Hepatic stellate cell (primary cell): ENCODE results near the gene PIP5K1A.
A peak's percentile ranks its signal among the peaks of the same experiment; 100 is the strongest.
"Not testable (repeated sequence)": the region's sequence is repeated elsewhere in the genome, so short reads cannot be mapped to it uniquely, and the experiment has no call there.

ENCODE experiments used
- DNase-seq: peaks from one replicate; pipeline ENCODE4 v3.0.0; 2011; ENCODE audit warnings: low spot score

The PIP5K1A gene

DNA sequence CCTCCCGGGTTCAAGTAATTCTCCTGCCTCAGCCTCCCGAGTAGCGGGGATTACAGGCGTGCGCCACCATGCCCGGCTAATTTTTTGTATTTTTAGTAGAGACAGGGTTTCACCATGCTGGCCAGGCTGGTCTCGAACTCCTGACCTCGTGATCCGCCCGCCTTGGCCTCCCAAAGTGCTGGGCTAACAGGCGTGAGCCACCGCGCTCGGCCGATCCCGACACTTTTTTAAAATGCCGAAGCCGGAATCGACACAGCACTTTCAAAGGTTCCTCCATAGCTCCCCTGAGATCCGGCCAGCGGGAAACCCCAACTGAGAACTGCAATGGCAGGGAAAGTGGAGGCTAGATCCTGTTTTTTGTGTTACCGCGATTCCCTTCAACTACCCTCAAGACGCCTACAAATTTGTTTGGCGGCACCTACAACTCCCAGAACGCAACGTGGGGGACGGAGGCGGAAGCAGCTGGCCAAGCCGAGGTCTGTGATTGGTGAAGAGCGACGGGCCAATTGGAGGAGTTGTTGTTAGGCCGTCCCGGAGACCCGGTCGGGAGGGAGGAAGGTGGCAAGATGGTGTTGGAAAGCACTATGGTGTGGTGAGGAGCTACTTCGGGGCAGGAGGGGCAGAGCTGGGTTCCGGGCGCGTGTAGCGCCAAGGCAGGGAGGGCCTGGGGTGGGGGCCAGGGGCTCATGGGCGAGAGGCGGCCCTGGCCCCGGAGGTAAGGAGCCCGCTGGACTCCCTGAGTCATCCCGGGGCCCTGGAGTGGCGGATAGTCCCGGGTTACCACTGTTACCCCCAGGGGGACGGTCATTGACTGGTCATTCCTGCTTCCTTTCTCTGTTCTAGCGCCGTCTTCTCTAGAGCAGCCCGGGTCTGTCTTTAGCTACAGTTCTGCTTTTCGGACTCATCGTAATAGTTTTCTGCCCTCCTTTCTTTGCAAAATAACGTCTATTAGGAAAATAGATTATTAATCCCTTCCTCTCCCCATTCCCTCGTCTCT lies 56.2 kb downstream of the PIP5K1A start, which contains the start of gene PSMD4:
Gene PSMD4, plus strand, starts transcription at position 518 of the 997 bp plus-strand sequence. Its CDS starts 49 bp downstream, at position 567.
- peak; percentile 99 for DNase-seq

DNA sequence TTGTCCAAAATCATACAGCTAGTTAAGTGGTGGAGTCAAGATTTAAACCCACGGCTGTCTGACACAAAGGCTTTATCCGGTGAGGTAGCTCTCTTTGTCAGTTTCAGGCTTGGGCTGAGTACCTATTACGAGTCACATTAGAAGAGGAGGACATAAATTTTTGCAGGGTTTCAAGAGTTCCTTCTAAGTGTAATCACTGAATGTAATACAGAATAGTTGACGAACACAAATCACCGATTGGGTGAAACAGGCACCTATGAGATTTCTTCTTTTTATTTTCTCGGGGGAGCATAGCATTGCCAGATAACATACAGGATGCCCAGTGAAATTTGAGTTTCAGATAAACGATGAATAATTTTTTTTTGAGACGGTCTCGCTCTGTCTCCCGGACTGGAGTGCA lies 57.0 kb downstream of the PIP5K1A start:
- peak; percentile 28 for DNase-seq

DNA sequence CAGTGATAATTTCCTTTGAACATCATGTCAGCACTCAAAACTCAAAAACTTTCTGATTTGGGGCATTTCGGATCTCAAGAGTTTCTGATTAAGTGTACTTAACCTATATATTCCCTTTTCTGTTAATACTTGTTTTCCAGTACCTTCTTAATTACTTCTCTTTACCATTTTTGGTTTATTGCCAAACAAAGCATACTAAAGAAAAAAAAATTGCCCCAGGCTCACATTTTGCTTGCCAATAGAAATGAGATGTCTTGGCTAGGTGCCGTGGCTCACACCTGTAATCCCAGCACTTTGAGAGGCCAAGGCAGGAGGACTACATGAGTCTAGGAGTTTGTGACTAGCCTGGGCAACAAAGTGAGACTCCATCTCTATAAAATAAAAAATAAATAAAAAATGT lies 61.0 kb downstream of the PIP5K1A start:
- DNase-seq, result no peak

DNA sequence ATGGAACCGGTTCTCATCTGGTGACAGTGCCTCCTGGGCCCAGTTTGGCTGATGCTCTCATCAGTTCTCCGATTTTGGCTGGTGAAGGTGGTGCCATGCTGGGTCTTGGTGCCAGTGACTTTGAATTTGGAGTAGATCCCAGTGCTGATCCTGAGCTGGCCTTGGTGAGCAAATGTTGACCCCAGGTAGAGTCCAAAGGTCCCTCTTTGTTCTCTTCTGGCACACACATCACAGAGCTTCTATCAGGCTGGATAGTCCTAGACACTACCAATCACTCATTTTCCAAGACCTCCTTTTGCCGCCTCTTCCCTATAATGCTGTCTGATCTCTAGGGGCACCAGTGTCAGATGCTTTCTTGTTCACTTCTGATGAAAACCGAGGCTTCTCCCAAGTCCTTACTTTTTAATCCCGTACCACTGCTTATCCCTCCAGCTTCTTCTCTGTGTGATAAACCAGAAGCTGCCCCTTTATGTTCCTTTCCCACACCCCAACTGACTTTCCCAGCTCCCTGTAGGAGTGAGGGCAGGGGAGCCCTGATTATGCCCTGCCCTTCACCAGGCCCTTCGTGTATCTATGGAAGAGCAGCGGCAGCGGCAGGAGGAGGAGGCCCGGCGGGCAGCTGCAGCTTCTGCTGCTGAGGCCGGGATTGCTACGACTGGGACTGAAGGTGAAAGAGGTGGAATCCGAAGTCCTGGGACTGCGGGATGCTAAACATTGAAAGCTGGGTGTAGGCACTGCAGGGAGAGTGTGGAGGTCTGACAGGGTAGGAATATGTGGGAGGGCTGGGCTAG lies 67.3 kb downstream of the PIP5K1A start:
- no peak for DNase-seq

DNA sequence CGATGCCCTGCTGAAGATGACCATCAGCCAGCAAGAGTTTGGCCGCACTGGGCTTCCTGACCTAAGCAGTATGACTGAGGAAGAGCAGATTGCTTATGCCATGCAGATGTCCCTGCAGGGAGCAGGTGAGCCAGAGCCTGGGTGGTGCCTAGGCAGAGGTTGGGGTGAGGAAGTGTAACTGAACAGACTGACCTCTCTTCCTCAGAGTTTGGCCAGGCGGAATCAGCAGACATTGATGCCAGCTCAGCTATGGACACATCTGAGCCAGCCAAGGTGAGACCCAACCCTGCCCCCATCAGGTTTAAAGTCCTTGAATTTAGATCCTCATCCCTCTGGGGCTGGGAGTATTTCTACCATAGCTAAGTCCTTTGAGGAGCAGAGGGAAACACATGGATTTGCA lies 68.0 kb downstream of the PIP5K1A start:
- DNase-seq, result no peak

DNA sequence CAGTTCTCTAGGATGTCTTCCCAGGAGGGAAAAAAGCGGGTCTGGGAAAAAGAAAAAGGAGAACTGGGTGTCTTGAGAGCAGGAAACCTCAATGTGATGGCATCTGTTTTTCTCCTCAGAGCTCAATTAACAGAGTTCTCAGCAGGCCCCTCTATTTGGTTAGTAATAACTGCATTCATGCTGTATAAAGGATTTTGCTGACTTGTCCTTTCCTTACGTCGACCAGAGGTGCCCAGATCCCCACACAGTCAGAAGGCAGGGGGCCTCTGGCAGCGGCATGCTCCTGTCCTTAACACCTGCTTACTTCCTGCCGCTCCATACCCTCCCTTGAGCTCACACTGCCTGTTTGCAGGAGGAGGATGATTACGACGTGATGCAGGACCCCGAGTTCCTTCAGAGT lies 68.5 kb downstream of the PIP5K1A start:
- no peak for DNase-seq

DNA sequence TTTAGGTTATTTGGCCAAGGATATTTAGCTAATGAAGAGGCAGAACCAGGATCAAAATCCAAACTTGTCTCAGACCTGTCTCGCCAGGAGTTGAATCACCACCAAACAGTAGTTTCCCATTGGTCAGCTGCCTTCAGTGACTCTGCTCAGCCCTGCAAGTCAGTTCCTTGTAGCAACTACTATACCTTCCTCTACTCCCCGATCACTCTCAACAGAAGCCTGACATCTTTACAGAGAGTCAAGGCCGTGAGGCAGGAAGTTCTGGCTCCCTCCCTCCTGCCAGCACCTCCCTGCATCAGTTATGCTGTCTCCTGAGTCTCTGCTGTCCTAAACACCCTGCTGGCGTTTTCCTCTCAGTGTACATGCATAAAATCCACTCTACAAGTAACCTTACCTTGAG lies 69.4 kb downstream of the PIP5K1A start:
- DNase-seq, result no peak

DNA sequence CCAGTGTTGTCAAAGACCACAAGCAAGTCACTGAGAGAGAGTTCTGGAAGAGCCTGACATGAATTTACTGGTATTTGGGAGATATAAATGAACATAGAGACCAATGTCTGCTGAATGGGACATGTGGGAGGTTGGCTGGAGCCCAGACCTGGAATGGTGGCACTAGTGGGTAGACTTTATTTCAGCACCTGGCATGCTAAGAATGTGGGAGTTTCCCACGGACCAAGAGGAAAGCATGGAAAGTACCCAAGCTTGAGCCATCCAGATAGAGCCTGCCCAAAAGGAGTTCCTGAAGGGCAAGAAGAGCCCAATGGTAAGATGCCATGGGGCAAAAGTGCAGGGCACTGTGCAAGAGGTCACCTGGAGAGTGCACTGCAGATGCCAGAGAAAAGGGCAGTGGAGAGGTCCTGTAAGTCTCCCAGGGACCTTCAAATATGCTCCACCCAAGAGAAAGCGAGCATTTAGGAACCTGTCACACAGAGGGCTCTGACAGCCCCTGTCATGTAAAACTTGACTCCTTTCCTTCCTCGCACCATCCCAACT lies 75.6 kb downstream of the PIP5K1A start:
- DNase-seq, result no peak

DNA sequence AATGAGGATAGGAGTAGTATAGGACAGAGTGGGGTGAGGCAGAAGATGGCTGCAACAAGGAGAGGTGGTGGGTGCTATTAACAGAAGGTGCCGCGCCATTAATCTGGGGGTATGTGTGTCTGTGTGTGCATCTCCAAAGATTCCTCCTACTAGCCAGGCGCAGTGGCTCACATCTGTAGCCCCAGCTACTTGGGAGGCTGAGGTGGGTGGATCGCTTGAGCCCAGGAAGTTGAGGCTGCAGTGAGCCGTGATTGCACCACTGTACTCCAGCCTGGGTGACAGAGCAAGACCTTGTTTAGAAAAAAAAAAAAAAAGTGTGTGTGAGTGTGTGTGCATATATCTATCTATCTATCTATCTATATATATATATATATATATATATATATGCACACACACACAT lies 77.0 kb downstream of the PIP5K1A start:
- DNase-seq, result not testable (repeated sequence)

DNA sequence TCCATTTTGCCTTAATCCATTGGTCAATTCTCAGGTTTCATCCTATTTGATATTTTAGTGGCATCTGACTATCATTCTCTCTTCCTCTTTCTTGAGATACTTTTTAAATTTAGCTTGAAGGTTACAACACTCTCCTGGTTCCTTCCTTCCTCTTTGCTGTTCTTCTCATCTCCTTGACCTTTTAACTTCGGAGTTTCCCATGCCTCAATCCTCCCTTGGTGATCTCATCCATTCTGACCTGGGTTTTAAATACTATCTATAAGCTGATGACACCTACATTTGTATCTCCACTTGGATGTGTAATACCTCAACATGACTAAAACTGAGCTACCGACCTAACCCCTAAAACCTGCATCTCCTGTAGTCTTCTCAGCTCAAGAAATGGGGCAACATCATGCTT lies 78.9 kb downstream of the PIP5K1A start:
- DNase-seq, result no peak

DNA sequence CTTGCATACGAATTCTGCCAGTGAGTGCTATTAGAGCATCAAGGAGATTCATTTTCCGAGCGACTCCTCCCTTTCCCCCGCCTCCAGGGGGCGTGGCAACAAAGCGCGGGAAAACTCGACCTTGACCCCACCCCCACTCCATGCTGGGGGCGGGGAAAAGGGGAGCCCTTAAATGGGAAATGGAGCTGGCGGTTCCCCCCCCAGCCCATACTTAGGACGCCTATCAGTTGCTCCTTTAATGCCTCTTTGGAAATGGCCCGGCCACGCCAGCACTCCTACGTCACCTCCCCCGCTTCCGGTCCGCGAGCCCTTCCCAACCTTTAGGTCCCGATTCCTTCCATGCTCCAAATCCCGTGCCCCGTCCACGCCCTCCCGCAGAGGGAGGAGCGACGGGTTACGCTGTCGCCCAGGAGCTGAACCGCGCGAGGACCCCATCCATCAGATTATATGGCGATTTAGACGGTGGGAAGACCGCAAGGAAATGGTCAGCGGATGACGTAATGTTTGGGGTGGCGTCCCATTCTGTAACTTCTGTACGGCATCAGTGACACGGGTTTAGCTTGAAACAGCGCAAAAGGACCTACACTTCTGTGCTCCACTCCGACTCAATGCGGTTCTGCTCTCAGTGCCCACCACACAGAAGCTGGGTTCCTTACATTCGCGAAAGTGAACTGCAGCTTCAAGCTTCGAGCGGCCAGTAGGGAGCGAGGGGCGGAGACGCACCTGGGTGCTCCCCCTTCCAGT lies 83.0 kb downstream of the PIP5K1A start:
- peak; percentile 94 for DNase-seq

DNA sequence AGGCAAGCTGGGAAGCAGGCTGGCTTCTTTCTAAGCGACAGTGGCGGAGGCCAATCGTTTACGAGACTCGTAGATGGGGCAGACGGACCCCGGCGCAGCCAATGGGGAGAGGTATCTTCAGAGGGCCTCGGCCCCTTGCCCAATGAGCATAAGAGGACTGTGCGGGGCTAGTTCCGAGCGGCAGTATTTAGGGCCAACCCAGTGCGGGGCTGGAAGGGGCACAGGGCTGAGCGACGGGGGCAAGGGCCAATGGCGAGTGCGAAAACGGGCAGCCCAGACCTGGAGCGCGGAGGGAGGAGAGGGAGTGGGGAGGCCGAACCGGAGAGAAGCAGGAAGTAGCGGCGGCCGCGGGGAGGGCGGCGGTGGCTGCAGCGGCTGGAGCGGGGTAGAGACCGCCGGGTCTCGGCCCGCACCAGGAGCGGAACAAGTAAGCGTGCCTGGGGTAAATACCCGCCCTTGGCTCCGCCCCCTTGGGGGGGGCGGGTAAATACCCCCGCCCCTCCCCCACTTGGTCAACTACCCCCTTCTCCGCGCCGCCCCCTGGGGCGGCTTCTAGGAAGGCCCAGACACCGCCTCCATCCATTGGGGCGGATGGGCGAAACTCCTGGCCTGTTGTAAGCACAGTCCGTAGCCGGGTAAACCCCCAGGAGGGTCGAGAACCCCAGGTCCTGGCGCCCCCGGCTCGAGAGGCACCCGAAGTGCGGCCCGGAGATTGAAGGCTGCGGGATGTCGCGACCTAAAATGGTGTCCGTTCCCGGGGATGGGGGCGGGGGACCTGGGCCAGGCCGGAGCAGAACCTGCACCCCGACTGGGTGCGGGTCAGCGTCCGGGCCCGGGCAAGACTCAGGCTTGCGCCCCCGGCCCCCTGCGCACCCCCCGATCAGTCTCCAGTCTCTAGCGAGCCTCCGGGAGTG lies 83.9 kb downstream of the PIP5K1A start, which contains the start of gene ZNF687:
Gene ZNF687, plus strand, starts transcription at position 331 of the 914 bp plus-strand sequence. CDS start 3,993 bp downstream, outside the sequence.
- peak; percentile 100 for DNase-seq

DNA sequence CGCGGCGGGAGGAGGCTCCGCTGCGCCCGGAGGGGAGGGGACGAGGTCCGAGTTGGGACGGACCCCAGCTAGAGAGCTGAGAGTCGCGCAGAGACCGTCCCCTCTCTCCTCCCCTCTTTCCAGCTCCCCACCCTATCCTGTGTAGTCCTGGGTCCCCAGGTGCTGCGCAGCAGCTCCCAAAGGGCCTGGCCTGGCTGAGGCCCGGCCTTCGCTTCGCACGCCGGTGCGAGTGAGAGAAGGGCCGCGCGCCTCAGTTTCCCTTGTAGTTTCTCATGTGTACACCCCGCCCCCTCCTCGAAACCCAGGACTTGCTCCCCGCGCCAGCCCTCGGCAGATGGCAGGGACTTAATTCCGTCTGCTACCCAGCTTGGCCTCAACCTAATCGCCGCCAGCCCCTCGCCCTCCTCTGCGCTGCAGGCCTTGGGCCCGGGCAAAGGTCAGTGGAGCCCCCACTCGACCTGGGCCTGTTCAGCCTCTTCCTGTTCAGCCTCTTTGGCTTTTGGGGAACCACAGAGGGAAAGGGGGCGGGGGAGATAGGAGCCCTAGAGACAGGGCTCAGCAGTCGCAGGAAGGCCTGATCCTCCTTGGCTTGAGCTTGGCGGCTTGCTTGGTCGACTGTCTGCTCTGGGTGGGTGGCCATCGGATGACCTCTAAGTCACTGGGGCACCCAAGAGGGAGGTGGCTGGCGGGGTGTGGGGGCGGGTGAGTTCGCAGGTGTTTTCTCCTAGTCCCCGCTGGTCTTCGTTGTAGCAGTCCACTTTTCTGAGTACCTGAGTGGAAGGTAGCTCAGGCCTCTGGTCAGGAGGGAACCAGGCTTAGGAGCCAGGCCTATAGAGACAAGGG lies 84.8 kb downstream of the PIP5K1A start:
- peak; percentile 46 for DNase-seq

DNA sequence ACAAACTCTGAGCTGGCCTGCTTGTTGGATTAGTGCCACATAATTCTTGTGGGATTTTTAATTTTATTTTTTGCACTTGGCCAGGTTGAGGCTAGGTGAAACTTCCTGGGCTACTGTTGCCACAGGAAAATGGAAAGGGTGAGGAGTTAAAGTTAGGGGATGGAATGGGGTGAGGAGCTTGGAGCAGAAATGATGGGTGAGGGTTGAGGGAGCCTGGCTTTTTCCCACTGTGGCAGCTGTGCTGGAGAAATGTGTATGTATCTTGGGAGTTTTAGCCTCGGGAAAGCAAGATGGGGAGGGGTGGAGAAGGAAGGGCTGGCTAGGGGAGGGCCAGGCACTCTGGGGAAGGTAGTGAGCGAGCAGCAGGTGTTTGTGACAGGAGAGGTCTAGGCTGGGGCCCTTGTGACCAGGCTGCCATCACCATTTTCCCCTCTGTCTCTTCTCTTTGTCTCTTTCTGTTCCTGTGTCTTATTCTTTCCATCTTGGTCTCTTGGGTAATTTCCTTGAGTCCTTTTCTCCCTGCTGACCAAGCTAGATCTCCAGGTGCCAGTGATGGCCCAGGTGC lies 85.7 kb downstream of the PIP5K1A start:
- no peak for DNase-seq

DNA sequence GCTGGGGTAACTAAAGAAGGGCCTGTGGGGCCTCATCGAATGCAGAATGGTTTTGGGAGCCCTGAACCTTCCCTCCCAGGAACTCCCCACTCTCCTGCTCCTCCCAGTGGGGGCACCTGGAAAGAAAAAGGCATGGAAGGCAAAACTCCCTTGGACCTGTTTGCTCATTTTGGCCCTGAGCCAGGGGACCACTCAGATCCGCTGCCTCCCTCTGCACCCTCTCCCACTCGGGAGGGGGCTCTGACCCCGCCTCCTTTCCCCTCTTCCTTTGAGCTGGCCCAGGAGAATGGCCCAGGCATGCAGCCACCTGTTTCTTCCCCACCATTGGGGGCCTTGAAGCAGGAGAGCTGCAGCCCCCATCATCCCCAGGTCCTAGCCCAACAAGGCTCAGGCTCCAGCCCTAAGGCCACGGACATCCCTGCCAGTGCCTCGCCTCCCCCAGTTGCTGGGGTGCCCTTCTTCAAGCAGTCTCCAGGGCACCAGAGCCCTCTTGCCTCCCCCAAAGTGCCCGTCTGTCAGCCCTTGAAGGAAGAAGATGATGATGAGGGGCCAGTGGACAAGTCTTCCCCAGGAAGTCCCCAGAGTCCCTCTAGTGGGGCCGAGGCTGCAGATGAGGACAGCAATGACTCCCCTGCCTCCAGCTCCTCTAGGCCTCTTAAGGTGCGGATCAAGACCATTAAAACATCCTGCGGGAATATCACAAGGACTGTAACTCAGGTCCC lies 88.4 kb downstream of the PIP5K1A start:
- DNase-seq, result no peak

DNA sequence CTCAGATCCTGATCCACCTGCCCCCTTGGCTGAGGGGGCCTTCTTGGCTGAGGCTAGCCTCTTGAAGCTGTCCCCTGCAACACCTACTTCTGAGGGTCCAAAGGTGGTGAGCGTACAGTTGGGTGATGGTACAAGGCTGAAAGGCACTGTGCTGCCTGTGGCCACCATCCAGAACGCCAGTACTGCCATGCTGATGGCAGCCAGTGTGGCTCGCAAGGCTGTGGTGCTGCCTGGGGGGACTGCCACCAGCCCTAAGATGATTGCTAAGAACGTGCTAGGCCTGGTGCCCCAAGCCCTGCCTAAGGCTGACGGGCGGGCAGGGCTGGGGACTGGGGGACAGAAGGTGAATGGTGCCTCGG lies 89.0 kb downstream of the PIP5K1A start:
- no peak for DNase-seq

DNA sequence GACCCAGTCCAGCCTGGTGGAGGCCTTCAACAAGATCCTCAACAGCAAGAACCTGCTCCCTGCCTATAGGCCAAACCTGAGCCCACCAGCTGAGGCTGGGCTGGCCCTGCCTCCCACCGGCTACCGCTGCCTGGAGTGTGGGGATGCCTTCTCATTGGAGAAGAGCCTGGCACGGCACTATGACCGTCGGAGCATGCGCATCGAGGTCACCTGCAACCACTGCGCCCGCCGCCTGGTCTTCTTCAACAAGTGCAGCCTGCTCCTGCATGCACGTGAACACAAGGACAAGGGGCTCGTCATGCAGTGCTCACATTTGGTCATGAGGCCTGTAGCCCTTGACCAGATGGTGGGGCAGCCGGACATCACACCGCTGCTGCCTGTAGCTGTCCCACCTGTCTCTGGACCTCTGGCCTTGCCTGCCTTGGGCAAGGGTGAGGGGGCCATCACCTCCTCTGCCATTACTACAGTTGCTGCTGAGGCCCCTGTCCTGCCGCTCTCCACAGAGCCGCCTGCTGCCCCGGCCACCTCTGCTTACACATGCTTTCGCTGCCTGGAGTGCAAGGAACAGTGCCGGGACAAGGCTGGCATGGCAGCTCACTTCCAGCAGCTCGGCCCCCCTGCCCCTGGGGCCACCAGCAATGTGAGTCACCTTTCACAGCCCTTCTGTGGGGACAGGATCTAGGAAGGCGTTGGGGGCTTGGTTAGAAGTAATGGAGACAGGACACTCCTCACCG lies 89.6 kb downstream of the PIP5K1A start:
- DNase-seq, result no peak

DNA sequence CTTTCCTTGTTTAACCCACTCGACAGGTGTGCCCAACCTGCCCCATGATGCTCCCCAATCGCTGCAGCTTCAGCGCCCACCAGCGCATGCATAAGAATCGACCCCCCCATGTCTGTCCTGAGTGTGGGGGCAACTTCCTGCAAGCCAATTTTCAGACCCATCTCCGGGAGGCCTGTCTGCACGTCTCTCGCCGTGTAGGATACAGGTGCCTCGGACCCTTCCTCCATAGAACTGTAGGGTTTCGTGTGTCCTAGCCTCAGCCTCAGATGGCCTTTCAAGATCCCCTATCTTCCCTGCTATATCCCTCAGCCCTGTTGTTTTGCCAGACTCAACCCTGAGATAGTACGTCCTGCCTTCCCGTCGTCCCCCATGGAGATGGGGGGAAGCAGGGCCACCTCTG lies 90.2 kb downstream of the PIP5K1A start:
- DNase-seq, result no peak
